Measurements from ENCODE around the gene KCTD20. TPM values are rescaled to one million over a fixed set of nuclear protein-coding genes. Genes with fewer than 3 reads are reported as not detected.

The KCTD20 gene
- total and polyA plus RNA-seq, 2 experiments from 2014 or later = 22.0 to 25.5 TPM

DNA sequence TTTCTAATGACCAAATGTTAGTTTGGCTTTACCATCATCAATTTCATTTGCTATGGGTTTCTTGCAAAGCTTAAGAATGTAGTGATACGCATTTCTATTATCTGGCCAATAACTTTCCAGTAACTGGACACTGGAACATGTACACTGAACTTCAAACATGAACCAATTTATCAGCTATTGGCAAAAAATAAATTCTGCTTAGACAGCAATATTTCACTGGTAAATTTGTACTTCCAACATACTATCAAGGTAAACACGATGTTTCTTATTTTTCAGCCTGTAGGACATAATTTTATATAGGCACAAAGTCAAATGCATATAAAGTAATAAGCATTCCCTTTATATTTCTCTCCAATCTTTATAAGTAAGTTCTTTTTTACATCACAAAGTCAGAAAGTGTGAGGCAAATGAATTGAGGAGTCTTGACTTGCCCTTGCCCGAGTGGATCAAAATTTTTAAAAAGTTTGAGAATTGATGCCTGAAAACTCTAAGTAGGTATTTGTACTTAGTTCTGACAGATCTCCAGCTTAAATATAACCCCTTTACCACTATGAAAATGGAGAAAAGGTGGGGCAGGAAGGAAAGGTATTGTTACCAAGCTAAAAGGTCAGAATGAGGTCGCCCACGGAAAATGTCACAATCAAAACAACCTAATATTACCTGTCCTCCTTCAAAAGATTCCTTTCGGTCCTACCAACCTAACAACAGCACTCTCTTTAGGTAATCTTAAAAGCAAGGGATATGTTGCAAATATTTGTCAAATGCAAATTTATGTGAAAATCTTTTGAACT lies 63.1 kb downstream of the KCTD20 start:
- H3K4me1 ChIP-seq (ENCODE audit: low read depth) = no peaks in the 10 kb centered on the region
- no peak overlapping the region for H3K4me3 ChIP-seq
- no peak overlapping the region for H3K27ac ChIP-seq
- no peaks in the 10 kb centered on the region for H3K27me3 ChIP-seq
- no peaks in the 10 kb centered on the region for H3K36me3 ChIP-seq
- H3K9me3 ChIP-seq (ENCODE audit: low read depth) = no peaks in the 10 kb centered on the region
- TF ChIP-seq, protein P1, sequence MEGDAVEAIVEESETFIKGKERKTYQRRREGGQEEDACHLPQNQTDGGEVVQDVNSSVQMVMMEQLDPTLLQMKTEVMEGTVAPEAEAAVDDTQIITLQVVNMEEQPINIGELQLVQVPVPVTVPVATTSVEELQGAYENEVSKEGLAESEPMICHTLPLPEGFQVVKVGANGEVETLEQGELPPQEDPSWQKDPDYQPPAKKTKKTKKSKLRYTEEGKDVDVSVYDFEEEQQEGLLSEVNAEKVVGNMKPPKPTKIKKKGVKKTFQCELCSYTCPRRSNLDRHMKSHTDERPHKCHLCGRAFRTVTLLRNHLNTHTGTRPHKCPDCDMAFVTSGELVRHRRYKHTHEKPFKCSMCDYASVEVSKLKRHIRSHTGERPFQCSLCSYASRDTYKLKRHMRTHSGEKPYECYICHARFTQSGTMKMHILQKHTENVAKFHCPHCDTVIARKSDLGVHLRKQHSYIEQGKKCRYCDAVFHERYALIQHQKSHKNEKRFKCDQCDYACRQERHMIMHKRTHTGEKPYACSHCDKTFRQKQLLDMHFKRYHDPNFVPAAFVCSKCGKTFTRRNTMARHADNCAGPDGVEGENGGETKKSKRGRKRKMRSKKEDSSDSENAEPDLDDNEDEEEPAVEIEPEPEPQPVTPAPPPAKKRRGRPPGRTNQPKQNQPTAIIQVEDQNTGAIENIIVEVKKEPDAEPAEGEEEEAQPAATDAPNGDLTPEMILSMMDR (IDR thresholded peaks at IDR 0.05; ENCODE audit: low read depth, low read length) = no peak
- no peak for DNase-seq (ENCODE audit: low read depth in 1 of 2, low spot score in 1 of 2)

DNA sequence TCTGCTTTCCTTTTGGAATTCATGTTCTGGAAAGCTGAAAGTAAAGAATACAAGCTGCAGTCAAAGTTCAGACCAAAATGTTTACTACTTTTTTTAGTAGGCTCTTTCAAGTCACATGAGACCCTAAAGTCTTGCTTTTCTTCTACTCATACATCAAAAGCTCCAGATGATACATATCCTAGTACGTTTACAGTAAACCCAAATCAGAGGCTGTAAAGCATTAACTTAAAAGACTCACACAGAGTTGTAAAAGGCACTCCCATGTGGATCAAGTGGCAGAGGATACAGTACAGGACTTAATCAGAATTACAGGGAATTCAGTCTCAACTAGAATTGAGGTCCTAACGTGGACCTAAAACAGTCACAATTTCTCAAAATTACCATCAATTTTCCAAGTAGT lies 63.8 kb downstream of the KCTD20 start:
- H3K4me1 ChIP-seq (ENCODE audit: low read depth) = no peaks in the 10 kb centered on the region
- TF ChIP-seq, protein P1 (IDR thresholded peaks at IDR 0.05; ENCODE audit: low read depth, low read length) = no peak
- H3K4me3 ChIP-seq = no peak overlapping the region
- H3K27me3 ChIP-seq = no peaks in the 10 kb centered on the region
- H3K27ac ChIP-seq = no peak overlapping the region
- no peaks in the 10 kb centered on the region for H3K9me3 ChIP-seq (ENCODE audit: low read depth)
- no peak for DNase-seq (ENCODE audit: low read depth in 1 of 2, low spot score in 1 of 2)
- peaks cover 3% of the 10 kb centered on the region for H3K36me3 ChIP-seq

DNA sequence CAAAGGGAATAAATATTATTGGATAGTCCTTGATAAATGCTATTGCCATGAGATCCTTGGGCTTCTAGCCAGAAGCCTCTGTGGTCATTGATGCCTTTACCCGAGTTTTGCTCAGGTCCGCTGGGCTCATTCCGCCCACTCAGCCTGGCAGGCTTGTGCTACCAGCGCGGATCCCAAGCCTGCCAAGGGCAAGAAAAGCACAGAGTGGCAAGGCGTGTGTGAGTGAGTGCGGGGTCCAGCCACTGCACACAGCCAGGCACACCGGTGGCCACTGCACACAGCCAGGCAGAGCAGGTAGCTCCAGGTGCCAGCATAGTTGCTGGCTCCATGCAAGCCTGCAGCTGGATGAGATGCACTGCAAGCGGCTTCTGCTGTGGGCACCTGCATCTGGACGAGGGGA lies 65.7 kb downstream of the KCTD20 start:
- H3K36me3 ChIP-seq = peaks cover 8% of the 10 kb centered on the region
- H3K4me1 ChIP-seq (ENCODE audit: low read depth) = no peaks in the 10 kb centered on the region
- no peaks in the 10 kb centered on the region for H3K9me3 ChIP-seq (ENCODE audit: low read depth)
- H3K4me3 ChIP-seq = no peak overlapping the region
- TF ChIP-seq, protein P1 (IDR thresholded peaks at IDR 0.05; ENCODE audit: low read depth, low read length) = no peak
- no peak for DNase-seq (ENCODE audit: low read depth in 1 of 2, low spot score in 1 of 2)
- no peak overlapping the region for H3K27ac ChIP-seq
- H3K27me3 ChIP-seq = no peaks in the 10 kb centered on the region

DNA sequence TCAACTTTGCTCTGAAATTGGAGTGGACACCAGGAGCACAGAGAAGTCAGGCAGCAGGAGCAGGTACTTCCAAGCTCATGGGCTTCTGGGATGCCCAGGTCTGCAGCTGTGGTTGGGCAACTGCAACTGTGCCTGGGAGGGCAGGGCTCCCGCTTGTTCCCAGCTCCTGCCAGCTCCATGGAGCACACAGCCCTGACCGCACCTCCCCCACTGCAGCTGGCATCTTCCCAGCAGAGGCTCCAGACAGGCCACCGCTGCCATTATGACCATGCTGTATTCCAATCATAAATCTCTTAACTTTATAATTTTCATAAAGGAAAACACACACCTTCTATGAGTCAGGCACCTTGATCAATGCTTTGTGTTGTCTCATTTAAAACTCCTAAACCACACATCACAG lies 67.6 kb downstream of the KCTD20 start:
- Histone ChIP-seq H3K36me3 (peaks cover 13% of the 10 kb centered on the region), H3K9me3 (ENCODE audit: low read depth) (no peaks in the 10 kb centered on the region), H3K27ac (no peak overlapping the region), H3K4me1 (ENCODE audit: low read depth) (no peaks in the 10 kb centered on the region), H3K4me3 (no peak overlapping the region), H3K27me3 (no peaks in the 10 kb centered on the region)
- no peak for DNase-seq (ENCODE audit: low read depth in 1 of 2, low spot score in 1 of 2)
- TF ChIP-seq, protein P1 (IDR thresholded peaks at IDR 0.05; ENCODE audit: low read depth, low read length) = no peak

DNA sequence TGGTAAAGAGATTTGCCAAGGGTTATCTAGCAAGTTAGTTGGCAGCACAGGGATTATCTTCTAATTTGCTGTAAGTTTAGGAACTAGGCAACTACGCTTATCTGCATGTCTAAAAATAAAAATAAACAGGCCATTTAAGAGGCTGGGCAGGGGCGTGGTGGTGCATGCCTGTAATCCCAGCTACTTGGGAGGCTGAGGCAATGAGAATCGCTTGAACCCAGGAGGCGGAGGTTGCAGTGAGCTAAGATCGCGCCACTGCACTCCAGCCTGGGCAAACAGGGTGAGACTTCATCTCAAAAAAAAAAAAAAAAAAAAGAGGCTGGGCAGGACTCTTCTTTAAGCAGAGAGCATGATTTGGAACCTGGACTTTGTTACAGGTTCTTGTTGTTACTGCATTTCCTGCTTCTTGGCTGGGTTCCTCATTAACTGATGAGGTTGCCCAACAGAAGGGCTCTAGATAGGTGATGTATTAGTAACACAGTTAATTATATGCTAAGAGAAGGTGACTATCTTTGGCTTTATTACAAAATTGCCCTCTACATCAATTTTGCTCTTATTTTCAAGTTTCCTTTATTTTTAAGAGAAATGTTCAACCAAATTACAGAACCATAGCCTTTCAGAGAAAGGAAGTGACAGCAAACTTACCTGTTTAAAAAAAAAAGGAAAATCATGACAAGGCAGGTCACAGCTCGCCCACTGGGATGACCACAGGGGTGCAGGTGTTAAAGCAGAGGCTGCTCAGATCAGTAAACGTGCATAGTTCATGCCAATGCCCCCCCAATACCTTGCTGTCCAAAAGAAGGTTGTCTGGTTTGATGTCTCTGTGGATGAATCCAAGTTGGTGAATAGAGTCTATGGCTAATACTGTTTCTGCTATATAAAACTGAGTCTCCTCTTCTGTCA lies 72.0 kb downstream of the KCTD20 start:
- H3K36me3 ChIP-seq = peaks cover 31% of the 10 kb centered on the region
- no peak for DNase-seq (ENCODE audit: low read depth in 1 of 2, low spot score in 1 of 2)
- TF ChIP-seq, protein P1 (IDR thresholded peaks at IDR 0.05; ENCODE audit: low read depth, low read length) = no peak

More for the DNA sequence above, 72.0 kb downstream of the KCTD20 start:
- no peaks in the 10 kb centered on the region for H3K9me3 ChIP-seq (ENCODE audit: low read depth)
- H3K27me3 ChIP-seq = no peaks in the 10 kb centered on the region
- no peak overlapping the region for H3K4me3 ChIP-seq
- no peak overlapping the region for H3K27ac ChIP-seq
- H3K4me1 ChIP-seq (ENCODE audit: low read depth) = no peaks in the 10 kb centered on the region

Data from cardiac muscle cell (in vitro differentiated cells and primary cell).